IPS-11a (cell line): ENCODE results near the gene SLC22A23.

Experiments
- H3K4me3 ChIP-seq: one replicate; pipeline ENCODE4 v1.5.1; 2013; ENCODE audit warnings: low read depth, low read length, control low read depth

The SLC22A23 gene

GRCh38 chr6:3356056-3356823, 100.6 kb downstream of the SLC22A23 start:
- H3K4me3 ChIP-seq, result no peak overlapping the region

DNA sequence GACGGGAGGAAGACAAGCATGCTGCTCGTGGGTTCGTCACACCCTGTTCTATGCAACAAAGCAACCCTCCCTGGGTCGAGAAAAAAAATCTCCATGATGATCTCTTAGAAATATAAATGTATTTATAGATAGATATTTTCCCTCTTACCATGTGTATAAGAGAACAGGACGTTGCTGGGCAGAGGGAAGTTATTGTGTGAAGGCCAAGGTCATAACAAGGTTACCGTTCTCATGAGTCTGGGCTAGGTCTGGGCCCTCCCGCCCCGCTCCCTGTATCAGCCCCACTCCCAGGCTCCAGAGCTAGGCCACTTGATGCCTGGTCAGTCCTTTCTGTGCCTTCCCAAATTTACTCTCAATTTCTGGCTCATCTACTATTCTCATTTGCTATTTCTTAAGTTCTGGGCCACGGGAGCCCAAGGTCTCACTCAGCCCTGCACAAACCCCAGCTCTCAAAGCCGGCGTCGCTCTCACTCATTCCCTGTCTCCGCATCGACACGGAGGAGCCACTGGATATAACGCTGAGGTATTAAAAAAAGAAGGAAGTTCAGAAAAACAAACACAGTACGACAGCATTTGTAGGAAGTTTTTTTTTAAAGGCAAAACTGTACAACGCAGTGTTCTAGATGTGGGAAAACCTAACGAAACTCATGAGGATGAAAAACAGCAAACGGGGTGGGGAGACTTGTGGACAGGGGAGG, 101.3 kb downstream of the SLC22A23 start:
- no peak overlapping the region for H3K4me3 ChIP-seq

- H3K4me3 ChIP-seq, result no peak overlapping the region
These were observed 101.9 kb downstream of the SLC22A23 start for GRCh38 chr6:3355011-3355357.

- no peak overlapping the region for H3K4me3 ChIP-seq
These were observed 102.9 kb downstream of the SLC22A23 start for GRCh38 chr6:3353939-3354338.

DNA sequence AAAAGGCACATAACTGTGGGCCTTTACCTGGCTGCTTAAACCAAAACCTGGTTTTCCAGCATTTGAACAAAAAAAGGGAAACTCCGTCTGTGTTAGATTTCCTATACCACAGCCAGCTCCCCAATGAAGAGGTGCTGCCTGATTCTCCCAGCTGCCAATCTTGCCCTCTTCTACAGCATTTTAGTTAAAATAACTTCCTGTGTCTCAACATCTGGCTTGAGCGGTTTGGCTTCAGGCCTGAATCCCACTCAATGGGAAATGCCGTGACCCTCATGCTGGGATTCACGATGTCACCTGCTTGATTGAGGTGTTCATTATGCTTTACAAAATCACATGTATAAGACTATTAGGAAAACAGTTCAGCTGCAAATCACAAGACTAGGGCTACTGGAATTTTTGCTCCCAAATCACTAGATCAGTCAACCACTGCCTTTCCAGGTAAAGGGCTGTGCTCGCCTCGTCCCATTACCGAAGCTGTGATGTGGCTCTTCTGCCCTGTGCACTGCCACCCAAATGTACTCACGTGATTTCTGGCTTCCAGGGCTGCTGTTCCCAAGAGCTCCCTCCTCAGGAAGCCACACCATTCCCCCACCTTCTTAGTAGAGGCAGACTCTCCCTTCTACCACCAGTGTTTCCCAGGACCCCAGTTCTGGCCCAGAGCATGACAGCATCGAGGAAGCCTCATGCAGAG, 103.5 kb downstream of the SLC22A23 start:
- H3K4me3 ChIP-seq, result no peak overlapping the region

DNA sequence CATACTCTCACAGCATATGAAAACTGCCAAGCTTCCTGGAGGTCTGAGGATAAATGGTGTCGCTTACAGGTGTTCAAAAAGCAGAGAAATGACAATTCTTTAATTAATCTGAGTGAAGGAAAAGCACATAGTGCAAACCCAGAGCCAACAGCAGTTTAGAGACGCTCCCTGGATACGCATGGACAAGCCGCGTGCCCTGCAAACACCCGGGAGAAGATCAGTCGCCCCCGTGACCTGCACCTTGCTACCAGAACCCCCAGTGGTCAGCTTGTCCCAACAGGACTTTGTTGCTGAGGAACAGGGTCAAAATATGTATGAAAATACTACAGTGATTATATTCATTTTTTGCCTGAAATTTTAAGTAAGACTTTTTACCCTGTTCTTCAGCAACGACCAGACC, 104.2 kb downstream of the SLC22A23 start:
- no peak overlapping the region for H3K4me3 ChIP-seq

DNA sequence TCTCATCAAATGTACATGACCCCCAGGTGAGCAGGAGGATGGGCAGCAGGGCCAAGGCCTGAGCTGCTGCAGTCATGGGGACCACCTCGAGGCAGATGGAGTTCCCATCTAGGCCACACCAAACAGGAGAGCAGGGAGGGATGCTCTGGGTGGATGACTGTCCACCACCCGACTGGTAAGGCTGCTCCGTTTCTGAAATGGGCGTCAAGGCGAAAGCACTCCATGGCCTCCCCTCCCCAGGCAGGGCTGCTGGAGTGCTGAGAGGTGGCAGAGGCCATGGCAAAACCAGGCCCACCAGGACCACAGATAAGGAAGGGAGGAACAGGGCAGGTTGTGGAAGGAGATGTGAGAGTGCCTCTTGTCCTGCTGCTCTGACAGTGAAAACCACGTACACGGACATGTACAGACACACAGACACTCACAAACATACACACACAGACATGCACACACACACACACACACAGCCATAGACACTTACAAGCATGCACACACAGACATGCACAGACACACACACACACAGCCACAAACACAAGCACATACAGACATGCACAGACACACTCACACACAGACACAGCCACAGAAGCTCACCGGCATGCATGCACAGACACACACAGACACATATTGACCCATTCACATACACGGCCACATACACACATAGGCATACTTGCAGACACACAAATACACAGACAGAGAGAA, 104.9 kb downstream of the SLC22A23 start:
- no peak overlapping the region for H3K4me3 ChIP-seq

DNA sequence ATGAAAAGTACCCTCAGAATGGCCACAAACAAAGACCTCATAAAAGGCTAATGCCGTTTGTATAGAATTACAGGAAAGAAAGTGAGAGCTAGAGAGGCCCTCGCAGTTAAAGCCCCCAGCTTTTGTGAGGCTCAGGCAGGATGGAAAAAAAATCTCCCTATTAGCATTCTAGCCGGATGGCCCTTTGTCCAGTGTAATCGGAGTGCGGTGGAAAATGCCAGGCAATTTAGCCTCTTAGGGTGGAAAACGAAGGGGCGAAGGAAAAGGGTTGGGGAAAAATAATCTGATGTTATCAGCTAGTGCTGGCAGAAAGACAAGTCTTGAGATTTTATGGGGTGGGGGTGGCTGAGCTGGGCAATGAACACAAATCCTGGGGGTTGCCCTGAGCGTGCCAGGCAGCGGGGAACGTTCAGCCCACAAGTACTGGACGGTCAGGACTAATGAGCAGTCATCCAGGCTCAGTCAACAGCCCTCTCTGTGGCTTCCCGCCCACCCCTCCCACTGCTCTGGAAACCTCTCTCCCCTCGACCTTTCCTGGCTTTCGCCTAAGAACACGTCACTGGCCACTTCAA, 105.7 kb downstream of the SLC22A23 start:
- H3K4me3 ChIP-seq, result no peak overlapping the region

DNA sequence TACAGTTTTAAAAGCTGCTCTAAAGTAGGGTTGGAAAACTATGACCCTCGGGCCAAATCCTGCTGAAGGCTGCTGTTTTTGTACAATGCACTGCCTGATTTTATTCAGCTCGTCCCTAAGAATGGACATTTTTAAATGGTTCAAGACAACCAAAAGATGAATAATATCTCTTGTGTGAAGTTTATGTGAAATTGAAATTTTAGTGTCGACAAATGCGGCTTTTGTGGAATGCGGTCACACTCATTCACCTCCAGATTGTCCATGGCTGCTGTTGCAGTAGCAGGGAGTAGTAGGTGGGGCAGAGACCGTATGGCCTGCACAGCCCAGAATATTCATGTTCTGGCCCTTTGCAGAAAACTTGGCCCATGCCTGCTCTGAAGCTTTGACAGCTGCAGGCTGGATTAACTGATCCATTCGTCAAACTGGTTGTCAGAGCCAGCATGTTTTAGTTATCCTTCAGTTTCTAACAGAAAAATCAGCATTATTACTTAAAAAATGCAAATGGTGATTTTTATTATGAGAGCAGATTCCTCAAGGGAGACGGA, 106.5 kb downstream of the SLC22A23 start:
- H3K4me3 ChIP-seq, result no peak overlapping the region

- H3K4me3 ChIP-seq, result no peak overlapping the region
These were observed 107.2 kb downstream of the SLC22A23 start for GRCh38 chr6:3349388-3350251.

DNA sequence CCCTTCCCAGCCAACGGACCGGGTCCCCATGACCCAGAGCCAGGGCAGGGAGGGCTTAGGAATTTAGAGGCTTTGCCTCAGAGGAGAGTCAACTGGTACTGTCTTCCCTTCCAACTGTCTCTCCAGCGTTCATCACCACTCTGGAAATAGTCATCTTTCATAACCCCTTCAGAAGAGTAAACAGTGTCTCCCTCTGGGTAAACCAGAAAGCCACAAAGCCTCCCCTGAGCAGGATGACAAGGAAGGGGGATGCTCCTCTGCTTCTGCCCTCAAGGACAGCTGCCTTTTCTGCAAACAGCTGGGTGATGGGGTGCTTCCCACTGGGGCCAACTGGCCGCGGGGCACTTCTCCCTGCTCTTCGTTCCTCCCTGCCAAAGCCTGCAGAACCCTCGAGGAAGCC, 108.0 kb downstream of the SLC22A23 start:
- H3K4me3 ChIP-seq, result no peak overlapping the region

GRCh38 chr6:3347826-3348225, 109.0 kb downstream of the SLC22A23 start:
- H3K4me3 ChIP-seq, result no peak overlapping the region

DNA sequence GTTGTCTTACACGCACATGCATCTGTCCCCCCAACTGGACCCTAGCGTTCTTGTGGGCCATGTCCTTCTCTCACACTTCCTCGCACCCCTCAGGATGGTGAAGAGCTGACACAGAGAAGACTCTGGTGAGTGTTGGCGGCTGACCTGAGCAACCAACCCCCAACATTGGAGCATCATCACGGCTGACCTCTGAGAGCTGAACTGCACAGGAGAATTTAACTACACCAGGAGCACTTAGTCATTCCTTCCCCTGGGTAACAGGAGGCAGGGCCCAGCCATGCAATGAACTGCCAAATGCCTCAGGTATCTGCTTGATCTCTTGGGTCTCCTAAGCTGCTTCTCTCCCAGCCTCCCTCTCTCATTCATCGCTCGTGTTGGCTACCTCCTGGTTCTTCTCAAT, 109.6 kb downstream of the SLC22A23 start:
- H3K4me3 ChIP-seq, result no peak overlapping the region

- no peak overlapping the region for H3K4me3 ChIP-seq
These were observed 110.4 kb downstream of the SLC22A23 start for GRCh38 chr6:3346476-3346875.

- no peak overlapping the region for H3K4me3 ChIP-seq
These were observed 111.0 kb downstream of the SLC22A23 start for GRCh38 chr6:3345836-3346235.

DNA sequence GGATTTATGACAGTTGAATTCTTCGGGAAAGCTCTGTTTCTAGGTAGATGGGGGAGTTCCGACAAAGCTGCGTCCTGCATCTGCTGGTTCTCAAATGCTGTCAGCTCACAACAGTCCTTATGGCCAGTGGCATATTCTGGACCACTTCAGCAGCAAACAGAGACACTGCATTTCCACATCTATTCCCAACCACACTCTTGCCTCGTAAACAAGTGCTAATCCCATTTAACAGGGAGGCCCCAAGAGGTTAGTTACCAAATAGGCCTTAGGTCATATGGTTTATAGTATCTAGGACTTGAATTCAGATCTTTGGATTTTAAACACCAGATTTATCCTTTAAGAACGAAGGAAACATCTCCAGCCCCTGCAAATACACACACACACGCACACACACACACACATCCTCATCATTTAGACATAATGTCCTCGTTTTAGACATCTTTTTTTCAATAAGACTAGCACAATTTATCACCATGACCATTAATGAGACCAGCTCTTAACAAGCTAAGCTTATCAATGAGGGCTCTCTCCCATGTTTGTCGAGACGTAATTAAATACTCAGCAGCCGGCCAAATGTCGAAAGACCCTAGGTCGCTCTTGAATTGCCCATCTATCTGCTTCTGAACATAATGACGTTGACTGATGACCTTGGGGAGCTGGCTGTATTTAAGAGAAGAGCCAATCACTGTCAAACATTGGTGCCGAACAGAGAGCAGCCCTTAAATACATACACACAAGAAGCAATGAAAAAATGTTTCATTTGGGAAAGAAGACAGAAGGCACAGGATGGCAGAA, 113.6 kb downstream of the SLC22A23 start:
- no peak overlapping the region for H3K4me3 ChIP-seq

GRCh38 chr6:3341467-3341866, 115.4 kb downstream of the SLC22A23 start:
- H3K4me3 ChIP-seq, result no peak overlapping the region

DNA sequence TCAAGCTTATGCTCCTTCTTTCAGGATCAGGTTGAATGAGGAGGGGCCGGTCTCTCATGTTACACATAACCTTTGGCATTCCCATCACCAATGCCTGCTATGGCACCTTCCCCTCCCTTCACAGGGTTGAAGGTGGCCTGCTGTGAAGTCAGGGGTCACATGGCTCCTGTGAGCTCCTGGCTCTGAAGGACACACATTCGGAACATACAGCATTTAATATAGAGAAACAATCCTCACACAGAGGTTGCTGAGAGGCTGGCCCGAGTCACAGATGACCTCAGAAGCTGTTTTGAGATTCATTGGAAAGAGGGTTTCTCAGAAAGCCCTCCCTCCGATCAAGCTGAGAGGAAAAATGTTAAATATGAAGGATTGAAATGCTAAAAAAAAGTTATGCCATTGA, 116.0 kb downstream of the SLC22A23 start:
- H3K4me3 ChIP-seq, result no peak overlapping the region

DNA sequence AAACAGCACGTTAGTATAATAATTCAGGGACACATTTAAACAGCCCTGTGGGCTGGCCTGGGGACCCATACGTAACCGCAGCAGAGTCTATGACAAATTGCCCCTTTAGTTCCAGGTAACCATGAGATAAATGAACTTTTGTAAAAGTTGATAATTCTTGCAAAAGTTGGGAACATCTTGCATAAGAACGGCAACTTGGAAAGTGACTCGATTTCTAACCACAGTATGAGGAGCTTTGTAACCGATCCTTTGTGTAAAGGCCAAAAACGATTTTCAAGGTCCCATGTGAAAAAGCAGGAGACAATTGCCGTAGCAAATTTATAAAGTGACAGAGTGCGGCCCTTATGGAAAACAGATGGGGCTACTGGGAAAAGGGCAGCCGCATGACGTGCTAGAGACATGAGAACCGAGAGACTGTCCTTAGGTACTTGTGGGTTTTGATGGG, 116.5 kb downstream of the SLC22A23 start:
- H3K4me3 ChIP-seq, result no peak overlapping the region
